NCI-H2107 (cell line): ENCODE measurements around the gene REX1BD.
A peak's percentile ranks its signal among the peaks of the same experiment; 100 is the strongest.
"Not testable (repeated sequence)": the region's sequence is repeated elsewhere in the genome, so short reads cannot be mapped to it uniquely, and the experiment has no call there.

Source experiments
- DNase-seq: peaks from one replicate; lab custom pipeline; 2025; lab: John Stamatoyannopoulos, UW

The REX1BD gene

DNA sequence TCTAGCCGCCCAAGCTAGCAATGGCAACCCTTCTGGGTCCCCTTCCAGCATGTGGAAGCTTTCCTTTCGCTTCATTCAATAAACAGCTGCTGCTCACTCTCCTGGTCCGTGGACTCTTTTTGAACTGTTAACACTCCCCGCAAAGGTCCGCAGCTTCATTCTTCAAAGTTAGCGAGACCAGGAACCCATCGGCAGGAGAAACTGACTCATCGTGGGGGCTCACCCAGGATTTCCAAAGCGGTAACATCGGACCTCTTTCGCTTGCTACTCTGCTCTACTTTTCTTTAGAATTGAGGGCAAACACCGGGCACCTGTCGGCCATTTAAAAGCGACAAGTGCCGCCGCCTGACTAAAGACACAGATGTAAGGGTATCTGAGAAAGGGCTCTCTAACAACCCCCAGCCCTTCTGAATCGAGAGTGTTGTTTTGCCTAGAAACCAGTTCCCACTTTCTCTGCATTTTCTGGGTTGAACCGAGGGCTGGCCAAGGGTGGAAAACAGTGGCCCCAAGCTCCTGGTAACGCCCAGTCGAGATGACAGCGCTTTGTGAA, 11.2 kb upstream of the REX1BD start:
- no peak for DNase-seq

DNA sequence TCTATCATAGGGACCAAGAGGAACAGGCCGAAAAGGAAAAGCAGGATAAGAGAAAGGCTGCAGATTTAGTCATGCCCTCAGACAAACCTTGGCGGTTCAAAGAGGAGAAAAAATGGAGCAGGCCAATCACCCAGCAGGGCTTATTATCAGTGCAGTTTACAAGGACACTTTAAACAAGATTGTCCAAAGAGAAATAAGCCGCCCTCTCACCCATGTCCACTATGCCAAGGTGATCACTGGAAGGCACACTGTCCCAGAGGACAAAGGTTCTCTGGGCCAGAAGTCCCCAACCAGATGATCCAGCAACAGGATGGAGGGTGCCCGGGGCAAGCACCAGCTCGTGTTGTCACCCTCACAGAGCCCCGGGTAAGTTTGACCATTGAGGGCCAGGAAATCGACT, 8.3 kb upstream of the REX1BD start:
- no peak for DNase-seq

DNA sequence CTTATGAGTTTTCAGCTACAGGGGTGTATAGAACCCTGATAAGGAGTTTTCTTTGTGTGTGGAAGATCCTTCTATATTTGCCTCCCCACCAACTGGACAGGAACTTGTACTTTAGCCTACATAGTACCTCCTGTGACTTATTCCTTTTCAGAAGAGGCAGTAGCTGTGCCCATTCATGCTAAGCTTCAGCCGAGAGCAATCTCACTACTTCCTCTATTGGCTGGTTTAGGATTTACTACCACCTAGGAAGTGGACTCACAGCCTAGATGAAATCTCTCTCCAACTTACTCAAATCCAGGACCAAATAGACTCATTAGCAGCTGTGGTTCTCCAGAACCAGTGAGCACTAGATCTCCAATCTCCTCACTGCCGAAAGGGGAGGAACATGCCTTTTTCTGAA, 2.3 kb upstream of the REX1BD start:
- DNase-seq = no peak

DNA sequence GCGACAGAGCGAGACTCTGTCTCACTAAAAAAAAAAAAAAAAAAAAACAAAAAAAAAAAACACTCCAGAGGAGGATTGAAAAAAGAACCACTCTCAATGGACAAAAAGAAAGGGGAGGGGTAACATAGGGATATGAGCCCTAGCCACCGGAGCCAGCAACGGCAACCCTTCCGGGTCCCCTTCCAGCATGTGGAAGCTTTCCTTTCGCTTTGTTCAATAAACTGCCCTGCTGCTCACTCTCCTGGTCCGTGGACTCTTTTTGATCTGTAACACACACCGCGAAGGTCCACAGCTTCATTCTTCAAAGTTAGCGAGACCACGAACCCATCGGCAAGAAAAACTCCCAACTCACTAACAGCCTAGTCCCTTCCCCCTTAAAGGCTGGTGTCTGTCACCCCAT, 1.0 kb upstream of the REX1BD start:
- DNase-seq = no peak

DNA sequence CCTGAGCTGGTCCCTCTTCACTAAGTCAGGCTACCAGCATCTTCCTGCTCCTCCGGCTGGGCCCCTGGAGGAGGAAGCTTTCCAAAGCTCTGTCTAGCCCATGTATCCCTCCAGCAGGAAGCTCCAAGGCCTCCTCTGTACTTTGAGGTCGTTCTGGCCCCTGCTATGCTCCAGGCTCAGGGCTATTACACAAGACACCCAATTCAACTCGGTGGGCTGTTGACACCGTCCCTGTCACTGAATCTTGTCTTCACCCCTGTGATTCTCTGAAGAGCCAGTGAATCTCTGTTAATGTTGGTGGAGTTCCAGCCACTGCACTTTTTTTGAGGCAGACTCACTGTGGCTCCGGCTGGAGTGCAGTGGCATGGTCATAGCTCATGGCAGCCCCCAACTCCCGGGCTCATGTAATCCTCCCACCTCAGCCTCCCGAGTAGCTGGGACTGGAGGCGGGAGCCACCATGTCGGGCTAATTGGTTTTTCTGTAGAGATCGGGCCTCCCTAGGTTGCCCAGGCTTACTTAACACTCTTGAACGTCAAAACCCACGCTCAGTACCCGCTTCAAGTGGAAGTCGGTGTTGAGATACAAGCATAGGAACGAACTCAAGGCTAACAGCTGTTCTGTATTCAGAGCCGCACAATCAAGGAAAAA, 512 bp upstream of the REX1BD start:
- no peak for DNase-seq

DNA sequence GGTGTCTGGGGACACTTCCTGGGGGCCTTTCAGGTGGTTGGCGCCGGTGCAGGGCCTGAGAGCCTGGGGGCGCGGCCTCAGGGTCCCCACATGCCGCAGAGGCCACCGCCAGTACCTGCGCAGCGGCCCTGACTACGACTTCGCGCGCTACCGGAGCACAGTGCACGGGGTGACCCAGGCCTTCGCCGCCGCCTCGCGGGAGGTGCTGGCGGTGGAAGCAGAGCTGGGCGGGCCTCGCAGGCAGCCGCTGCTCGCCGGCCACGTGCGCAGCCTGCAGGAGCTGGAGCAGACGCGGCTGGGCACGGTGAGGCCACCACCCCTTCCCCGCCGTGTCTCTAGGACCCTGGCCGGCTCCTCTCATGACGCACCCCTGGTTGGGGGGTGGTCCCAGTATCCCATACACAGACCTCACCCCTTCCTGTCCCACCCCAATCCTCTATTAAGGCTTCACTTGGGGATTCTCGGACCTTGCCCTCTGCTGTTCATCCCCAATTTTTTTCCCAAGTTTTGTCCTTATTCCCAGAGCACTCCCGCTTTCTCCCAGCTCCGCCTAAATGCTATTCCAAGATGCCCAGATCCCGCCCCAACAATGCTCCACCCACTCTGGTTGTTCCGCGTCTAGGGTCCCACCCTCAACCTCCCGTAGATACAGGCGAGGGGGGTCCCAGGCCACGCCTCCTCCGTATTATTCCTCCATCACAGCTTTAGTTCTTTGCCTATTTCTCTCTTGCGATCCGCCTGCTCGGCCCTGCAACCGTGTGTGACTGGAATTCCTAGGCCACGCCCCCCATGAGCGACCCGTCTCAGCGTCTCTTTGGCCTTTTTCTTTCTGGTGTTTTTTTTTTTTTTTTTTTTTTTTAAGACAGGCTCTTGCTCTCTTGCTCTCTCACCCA, 1.0 kb downstream of the REX1BD start:
- peak; percentile 50 for DNase-seq

DNA sequence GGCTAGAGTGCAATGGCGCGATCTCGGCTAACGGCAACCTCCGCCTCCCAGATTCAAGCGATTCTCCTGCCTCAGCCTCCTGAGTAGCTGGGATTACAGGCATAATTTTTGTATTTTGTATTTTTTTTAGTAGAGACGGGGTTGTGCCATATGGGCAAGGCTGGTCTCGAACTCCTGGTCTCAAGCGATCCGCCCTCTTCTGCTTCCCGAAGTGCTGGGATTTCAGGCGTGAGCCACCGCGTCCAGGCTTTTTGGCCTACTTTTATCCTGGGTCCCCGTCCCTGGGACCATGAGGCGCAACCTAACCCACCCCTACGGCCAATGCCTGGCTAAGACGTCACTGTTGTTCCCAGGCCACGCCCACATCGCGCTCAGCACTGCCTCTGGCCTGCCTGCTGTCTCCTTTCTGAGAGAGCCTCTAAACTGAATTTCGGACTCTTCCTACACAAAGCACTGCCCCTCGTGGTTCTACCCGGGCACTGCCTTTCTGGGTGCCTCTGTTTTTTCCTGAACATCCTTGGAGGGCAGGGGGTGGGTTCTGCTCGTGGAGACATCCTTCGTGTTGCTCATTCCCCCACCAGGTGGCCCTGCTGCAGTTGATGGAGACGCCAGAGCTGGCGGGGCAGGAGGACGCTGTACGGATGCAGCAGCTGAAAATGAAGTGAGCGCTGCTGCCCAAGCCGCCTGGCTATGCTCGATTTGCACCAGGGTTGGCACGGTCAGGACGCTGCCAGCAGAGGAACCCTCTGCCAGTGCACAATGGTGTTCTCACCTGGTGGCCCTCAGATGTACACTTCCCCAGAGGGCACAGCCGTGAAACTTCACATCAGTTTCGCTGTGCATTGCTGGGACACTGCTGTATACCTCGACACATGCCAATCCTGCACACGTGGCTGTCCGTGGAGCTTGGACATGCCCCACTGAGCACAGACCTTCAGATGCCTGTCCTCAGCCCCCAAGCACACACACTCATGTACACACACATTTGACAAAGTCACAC, 2.0 kb downstream of the REX1BD start:
- DNase-seq = no peak

DNA sequence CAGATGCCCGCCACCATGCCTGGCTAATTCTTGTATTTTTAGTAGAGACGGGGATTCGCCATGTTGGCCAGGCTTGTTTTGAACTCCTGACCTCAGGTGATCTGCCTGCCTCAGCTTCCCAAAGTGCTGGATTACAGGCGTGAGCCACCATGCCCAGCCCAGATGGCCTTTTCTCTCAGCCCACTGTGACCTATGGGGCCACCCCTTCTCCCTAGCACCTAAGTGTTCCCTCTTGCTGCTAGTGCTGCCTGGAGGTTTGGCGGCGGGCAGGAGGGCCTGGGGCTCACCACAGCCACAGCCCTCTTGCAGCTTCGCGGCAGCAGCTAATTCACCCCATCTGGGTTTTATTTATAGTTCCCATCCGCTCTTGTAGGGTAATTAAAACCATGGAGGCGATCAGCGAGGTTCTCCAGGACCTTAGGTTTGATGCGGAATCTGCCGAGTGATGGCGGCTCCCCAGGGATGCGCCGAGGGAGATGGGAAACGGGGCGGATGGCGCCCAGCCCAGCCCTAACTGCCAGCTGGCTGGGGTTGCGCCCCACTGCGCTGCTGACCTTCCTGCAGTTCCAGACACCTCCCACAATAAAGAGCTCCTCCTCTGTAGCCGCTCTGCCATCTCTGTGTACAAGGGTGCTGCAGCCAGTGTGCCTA, 3.3 kb downstream of the REX1BD start:
- DNase-seq = no peak

DNA sequence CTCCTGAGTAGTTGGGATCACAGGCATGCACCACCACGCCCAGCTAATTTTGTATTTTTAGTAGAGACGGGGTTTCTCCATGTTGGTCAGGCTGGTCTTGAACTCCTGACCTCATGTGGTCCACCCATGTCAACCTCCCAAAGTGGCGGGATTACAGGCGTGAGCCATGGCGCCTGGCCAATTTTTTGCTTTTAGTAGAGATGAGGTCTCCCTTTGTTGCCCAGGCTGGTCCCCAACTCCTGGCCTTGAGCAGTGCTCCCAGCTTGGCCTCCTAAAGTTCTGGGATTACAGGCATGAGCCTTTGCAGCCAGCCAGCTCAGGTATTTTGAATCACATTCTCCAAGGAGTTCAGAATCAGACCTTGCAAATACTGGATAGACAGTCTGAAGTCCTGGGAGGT, 4.1 kb downstream of the REX1BD start:
- not testable (repeated sequence) for DNase-seq

DNA sequence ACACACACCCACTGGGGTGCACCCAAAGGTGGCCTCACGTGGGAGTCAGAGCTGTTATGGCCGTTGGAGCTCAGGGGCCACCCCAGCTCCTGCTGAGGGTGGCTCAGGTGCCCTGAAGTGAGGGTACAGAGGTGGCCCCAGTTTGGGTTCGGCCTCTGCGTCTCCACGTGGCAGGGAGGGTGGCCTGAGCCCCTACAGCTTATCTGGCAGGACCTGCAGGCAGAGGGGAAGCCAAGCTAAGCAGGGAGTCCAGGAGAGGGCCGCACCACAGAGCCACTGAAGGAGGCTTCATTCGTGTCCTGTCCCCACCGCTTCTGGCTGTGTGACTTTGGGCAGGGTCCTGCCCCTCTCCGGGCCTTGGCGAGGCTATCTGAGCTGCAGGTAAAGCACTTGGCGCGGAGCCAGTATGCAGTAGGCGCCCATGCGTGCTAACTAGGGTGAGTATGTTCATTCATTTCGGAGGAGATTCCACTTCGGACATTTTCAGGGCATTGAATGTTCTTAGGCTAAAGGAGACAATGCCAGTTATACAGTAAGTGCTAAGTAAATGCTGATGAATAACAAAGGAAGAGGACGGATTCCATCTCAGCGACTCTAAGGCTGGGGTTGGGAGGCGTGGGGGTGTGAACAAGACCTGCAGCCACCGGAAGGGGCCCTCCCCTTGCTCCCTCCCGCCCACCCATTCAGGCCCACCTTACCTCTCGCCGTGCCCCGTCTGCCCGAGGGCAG, 4.9 kb downstream of the REX1BD start:
- DNase-seq = no peak

DNA sequence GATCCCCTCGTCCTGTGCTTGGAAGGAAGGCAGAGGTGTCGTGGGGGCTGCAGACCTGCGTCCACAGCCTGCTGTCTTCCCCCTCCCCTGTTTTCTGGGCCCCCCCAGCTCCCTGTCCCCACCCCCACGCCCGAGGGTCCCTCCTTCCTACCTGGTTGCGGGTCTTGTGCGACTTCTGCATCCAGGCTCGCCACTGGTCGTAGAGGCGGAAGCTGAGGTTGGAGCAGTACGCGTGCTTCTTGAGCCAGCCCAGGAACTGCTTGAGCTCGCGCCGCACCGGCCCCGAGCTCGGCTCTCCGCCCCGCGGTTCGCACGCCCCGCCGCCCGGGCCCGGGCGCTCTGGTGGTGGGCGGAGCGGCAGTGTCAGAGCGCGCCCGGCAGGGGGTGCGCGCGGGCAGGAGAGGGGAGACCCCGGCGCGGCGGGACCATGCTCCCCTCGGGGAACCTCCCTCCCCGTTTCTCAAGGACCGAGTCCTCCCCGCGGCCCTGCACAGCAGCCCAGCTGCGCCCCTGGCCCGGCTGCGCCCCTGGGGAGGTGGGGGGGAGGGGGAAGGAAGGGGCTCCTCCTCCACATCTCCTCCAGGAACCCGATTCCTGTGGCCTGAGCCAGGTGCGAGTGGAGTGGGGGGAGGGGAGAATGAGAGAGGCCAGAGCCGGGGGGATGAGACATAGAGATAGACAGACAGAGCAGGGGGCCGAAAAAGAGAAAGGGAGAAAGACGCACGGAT, 5.7 kb downstream of the REX1BD start:
- no peak for DNase-seq

DNA sequence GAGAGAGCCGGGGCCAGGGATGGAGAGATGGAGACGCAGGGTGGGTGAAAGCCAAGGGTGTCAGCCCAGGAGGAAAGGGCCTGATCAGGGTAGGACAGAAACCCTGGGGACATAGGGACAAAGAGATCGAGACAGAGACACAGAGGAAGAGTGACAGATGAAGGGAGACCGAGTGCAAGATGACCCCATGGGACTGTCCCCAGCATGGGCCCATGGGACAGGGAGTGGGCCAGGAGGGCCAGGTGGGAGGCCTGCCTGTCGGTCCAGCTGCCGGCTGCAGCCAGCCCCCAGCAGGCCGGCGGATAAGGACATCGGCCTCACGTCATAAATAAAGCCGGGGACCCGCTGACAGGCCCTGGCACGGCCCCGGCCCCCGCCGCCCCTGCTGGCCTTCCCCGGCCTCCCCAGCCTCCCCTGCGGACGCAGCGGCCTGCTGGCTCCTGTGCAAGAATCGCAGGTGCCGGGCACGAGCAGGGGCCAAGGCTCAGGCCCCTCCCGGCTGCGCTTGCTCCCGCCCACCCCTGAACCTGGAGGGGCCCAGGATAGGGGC, 6.3 kb downstream of the REX1BD start:
- no peak for DNase-seq

DNA sequence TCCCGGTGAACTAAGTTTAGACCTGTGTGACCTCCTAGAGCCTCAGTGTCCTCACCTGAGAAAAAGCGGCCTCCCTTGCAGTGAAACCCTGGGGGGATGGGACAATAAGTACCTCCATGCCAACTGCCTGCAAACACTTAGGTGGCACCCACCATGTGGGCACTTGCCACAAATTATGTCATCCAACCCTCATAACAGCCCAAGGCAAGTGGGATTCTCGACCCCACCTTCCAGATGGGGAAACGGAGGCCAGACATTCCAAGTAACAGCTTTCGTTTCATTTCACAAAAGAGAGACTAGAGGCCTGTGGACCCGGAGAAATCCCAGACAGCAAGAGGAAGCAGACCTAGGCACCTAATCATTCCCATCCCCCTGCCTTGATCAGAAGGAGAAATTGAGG, 6.9 kb downstream of the REX1BD start:
- no peak for DNase-seq

DNA sequence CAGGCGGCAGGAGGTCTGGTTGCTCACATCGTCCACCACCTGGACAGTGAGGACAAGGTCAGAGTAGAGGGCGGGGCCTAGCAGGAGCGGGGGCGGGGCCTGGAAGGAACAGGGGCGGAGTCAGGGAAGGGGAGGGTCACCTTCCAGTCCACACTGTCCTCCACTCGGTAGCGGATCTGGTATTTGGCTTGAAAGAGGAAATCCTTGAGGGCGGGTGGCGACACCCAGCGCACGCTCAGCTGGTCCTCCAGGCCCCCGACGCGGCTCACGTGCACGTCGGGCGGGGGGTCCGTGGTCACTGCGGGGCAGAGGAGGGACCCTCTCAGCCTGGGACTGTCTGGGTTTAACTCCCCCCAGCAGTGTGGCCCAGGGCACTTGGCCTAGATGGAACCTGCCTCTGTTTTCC, 8.2 kb downstream of the REX1BD start:
- DNase-seq = no peak

DNA sequence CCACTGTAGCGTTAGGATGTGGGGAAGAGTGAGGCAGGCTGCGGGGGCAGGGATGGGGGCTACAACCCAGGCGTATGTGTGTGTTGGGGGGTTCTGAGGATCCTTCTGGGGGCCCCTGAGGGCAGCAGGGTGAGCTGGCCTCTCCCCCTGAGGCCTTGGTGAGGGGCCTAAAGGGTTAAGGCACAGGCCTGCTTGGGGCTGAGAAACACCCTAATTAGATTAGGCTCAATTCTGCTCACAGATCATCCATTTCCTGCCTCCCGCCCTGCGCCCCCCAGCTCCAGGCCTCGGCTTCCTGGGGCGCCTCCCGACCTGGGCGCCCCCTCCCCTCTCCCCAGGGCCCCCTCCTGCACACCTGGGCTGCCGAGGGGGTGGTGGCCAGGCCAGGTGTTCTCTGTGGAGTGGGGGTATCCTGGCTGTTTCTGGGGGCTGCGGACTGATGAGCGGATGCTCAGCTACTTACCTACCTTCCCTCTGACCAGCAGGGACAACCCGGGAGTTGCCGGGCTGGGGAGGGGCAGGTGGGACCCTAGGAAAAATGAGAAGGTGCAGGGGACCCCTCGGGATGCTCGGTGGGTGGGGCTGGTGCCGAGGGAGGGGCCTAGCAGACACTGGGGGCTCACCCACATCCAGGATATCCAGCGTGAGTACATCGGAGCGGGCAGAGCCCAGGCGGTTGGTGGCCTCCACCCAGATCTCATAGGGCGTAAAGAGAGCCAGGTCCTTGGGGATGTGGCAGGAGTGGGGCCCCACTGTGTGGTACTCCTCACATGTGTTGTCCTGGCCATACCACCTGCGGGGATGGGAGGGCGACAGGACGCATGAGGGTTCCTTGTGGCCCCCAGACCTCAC, 9.4 kb downstream of the REX1BD start:
- DNase-seq = no peak

DNA sequence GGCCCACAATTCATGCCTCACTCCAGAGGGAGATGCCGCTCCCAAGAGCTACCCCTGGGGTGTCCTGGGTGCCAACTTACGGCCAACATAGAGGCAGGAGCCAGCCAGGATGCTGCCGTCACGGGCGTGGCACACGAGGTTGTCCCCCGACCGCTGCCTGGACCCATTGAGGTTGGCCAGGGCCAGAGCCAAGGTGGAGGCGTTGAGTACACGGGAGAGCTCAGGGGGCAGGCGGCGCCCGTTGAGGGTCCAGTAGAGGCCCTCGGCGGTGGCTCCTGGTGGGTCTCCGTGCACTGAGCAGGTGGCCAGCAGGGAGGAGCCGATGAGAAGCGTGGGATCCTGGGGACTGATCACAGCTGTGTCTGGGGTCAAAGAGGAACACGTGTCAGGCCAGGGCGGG, 10.9 kb downstream of the REX1BD start:
- no peak for DNase-seq

DNA sequence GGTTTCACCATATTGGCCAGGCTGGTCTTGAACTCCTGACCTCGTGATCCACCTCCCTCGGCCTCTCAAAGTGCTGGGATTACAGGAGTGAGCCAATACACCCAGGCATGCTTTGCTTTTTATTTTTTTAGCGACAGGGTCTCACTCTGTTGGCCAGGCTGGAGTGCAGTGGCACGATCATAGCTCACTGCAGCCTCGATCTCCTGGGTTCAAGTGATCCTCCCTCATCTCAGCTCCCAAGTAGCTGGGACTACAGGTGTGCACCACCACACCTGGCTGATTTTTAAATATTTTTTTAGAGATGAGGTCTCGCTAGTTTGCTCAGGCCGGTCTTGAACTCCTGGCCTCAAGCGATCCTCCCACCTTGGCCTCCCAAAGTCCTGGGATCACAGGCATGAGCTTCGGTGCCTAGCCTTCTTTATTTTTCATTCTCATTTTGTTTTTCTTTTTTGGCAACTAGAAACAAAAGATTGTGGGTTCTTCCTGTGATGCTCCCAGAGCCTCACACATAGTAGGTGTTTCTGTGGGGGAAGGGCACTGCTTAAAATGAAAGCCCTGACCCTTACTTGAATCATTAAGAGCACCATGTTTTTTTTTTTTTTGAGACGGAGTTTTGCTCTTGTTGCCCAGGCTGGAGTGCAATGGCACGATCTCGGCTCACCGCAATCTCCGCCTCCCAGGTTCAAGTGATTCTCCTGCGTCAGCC, 12.2 kb downstream of the REX1BD start:
- DNase-seq = not testable (repeated sequence)

DNA sequence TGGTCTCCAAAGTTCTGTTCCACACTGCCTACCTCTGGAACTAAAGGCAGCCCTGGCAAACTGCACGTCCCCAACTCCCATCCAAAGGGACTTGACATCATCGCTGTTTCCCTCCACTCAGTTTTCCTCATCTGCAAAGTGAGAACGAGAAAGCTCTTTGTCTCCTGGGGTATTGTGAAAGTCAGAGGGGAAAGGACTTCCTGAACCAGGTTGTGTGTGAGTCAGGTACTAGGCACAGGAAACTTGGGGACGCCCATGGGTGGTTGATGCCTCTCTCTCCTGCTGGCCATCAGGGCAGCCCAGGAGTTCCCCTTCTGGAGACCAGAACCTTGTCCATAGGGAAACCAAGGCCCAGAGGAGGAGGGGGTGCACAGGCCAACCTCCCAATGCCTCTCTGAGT, 13.3 kb downstream of the REX1BD start:
- DNase-seq = no peak
